HEK293T (cell line): ENCODE results near the gene MAPK7.

ENCODE experiments used
- BHLHE40 ChIP-seq: fragments of 450-650 bp; IDR thresholded peaks from 2 replicates; pipeline ENCODE4 v1.6.1; 2016; ENCODE audit warnings: mild to moderate bottlenecking, moderate library complexity, borderline replicate concordance
- CTBP1 ChIP-seq: fragments of 450-650 bp; IDR thresholded peaks from 2 replicates; pipeline ENCODE4 v1.6.1; 2016; ENCODE audit warnings: borderline replicate concordance
- FOXA1 ChIP-seq: fragments of 450-650 bp; IDR thresholded peaks from 2 replicates; pipeline ENCODE4 v1.6.1; 2016; ENCODE audit warnings: mild to moderate bottlenecking
- FOXK2 ChIP-seq: fragments of 450-650 bp; IDR thresholded peaks from 2 replicates; pipeline ENCODE4 v1.6.1; 2016; ENCODE audit warnings: mild to moderate bottlenecking
- FOXM1 ChIP-seq: fragments of 450-650 bp; IDR thresholded peaks from 2 replicates; pipeline ENCODE4 v1.6.1; 2017; ENCODE audit warnings: mild to moderate bottlenecking, borderline replicate concordance
- HDGF ChIP-seq: fragments of 450-650 bp; IDR thresholded peaks from 2 replicates; pipeline ENCODE4 v1.6.1; 2017; ENCODE audit warnings: antibody characterized with exemption, borderline replicate concordance
- L3MBTL2 ChIP-seq: fragments of 450-650 bp; conservative IDR thresholded peaks from 2 replicates; pipeline ENCODE4 v1.6.1; 2016; ENCODE audit warnings: mild to moderate bottlenecking
- LEF1 ChIP-seq: fragments of 450-650 bp; IDR thresholded peaks from 2 replicates; pipeline ENCODE4 v1.6.1; 2017; ENCODE audit warnings: mild to moderate bottlenecking, borderline replicate concordance
- NFRKB ChIP-seq: fragments of 450-650 bp; IDR thresholded peaks from 2 replicates; pipeline ENCODE4 v1.6.1; 2016; ENCODE audit warnings: mild to moderate bottlenecking, moderate library complexity
- SP1 ChIP-seq: fragments of 450-650 bp; IDR thresholded peaks from 2 replicates; pipeline ENCODE4 v1.6.1; 2017
- SUZ12 ChIP-seq: fragments of 450-650 bp; IDR thresholded peaks from 2 replicates; pipeline ENCODE4 v1.6.1; 2016; ENCODE audit warnings: mild to moderate bottlenecking
- TARDBP ChIP-seq: fragments of 450-650 bp; IDR thresholded peaks from 2 replicates; pipeline ENCODE4 v1.6.1; 2016
- ZNF384 ChIP-seq: fragments of 450-650 bp; IDR thresholded peaks from 2 replicates; pipeline ENCODE4 v1.6.1; 2016

GRCh38 chr17:19364699-19365498 is 13.4 kb upstream of the MAPK7 start:
- TF ChIP-seq SP1: no peak
- TF ChIP-seq HDGF: no peak
- TF ChIP-seq SUZ12: no peak
- no peak for TF ChIP-seq TARDBP
- no peak for TF ChIP-seq L3MBTL2
- TF ChIP-seq FOXM1: no peak
- no peak for TF ChIP-seq BHLHE40
- no peak for TF ChIP-seq NFRKB
- no peak for TF ChIP-seq FOXK2
- TF ChIP-seq FOXA1: no peak
- no peak for TF ChIP-seq ZNF384
- TF ChIP-seq CTBP1: no peak
- TF ChIP-seq LEF1: no peak
